Measurements from ENCODE around the gene ZC3H8.

ZC3H8 gene

DNA sequence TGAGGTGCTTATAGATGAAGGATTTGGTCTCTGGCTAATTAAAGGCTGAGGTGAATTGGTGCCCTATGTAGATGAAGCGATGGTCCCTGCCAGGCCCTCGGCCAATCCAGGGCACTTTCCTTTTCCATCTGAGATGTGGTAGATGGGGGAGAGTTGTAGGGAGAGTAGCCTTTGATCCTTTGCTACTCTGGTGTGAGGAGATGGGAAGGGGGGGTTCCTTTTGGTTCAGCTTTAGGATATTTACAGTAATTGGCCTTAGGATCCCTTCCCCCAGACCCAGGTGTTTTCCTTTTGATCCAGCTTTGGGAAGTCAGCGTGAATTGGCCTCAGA is 5.4 kb upstream of the ZC3H8 start:
- DNase-seq (ENCODE audit: low read depth in 2 of 2), result no peak
- H3K4me3 ChIP-seq (replicated peaks in 1 of 2; ENCODE audit: low read depth in 2 of 2, low read length in 2 of 2), result no peak overlapping the region
- TF ChIP-seq, protein P1, sequence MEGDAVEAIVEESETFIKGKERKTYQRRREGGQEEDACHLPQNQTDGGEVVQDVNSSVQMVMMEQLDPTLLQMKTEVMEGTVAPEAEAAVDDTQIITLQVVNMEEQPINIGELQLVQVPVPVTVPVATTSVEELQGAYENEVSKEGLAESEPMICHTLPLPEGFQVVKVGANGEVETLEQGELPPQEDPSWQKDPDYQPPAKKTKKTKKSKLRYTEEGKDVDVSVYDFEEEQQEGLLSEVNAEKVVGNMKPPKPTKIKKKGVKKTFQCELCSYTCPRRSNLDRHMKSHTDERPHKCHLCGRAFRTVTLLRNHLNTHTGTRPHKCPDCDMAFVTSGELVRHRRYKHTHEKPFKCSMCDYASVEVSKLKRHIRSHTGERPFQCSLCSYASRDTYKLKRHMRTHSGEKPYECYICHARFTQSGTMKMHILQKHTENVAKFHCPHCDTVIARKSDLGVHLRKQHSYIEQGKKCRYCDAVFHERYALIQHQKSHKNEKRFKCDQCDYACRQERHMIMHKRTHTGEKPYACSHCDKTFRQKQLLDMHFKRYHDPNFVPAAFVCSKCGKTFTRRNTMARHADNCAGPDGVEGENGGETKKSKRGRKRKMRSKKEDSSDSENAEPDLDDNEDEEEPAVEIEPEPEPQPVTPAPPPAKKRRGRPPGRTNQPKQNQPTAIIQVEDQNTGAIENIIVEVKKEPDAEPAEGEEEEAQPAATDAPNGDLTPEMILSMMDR (IDR thresholded peaks at IDR 0.05; ENCODE audit: low read depth, low read length), result no peak

DNA sequence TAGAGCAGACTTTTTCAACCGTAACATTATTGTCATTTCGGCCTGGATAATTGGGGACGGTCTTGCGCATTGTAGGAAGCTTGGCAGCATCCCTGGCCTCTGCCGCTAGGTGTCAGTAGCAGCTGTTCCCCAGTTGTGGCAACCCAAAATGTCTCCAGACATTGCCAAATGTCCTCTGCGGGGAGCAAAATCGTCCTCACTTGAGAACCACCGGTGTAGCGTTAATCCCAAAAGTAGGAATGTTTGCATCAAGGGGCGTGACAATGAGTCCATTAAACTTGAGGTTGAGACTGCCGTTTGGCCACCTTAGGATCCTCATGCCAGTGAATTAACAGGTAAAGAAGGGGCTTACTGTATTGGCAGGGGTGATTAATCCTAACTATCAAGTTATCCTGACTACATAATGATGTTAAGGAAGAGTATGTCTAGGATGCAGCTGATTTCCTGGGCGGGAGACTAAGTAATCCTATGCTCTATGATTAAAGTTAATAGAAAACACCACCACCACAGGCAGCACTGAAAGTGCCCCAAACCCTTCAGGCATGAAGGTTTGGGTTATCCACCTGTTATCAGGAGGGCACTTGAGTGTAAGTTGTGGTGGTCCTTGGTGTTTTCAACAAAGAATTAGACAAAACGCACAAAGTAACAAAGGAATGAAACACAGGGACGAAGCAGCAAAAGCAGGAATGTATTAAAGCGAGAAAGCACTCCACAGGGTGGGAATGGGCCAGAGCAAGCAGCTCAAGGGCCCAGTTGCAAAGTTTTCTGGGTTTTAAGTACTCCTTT is 4.9 kb upstream of the ZC3H8 start:
- TF ChIP-seq, protein P1 (IDR thresholded peaks at IDR 0.05; ENCODE audit: low read depth, low read length), result peak; percentile 98
- peak; percentile 88 for DNase-seq (ENCODE audit: low read depth in 2 of 2)
- no peak overlapping the region for H3K4me3 ChIP-seq (replicated peaks in 1 of 2; ENCODE audit: low read depth in 2 of 2, low read length in 2 of 2)

DNA sequence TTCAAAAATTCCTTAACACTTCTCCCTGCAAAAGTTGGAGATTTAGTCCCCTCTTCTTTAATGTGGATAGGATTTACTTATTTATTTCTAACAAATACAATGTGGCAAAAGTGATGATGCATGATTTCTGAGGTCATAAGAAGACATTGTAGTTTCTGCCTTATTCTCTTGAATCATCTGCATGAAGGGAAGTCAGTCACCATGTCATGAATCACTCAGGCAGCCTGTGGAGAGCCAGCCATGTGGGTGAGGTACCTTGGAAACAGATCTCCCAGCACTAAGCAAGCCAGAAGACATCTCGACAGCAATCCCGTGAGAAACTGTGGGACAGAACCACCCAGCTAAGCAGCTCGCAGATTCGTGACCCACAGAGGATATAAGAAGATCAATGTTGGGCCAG is 2.7 kb upstream of the ZC3H8 start:
- H3K4me3 ChIP-seq (replicated peaks in 1 of 2; ENCODE audit: low read depth in 2 of 2, low read length in 2 of 2), result no peak overlapping the region
- peak in 1 of 2 donors; percentile 61 for DNase-seq (ENCODE audit: low read depth in 2 of 2)
- TF ChIP-seq, protein P1 (IDR thresholded peaks at IDR 0.05; ENCODE audit: low read depth, low read length), result no peak

DNA sequence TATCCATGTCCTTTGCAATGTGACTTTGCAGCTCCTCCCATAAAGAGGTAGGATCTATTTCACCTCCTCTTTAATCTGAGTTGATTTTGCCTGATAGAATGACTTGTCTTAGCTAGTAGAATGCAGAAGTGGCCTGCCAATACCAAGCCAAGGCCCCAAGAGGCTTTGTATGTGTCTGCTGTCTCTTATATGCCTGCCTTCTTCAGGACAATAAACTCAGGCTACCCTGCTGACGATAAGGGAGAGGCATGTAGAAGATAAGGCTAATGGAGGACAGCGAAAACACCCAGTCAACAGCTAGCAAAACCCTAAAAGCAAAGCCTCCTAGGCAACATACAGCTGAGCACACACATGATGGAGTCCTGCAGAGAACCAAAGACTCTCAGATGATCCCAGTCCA is 1.8 kb upstream of the ZC3H8 start:
- no peak for DNase-seq (ENCODE audit: low read depth in 2 of 2)
- TF ChIP-seq, protein P1 (IDR thresholded peaks at IDR 0.05; ENCODE audit: low read depth, low read length), result no peak
- no peak overlapping the region for H3K4me3 ChIP-seq (replicated peaks in 1 of 2; ENCODE audit: low read depth in 2 of 2, low read length in 2 of 2)

GRCh38 chr2:112255875-112256274 is 1.0 kb upstream of the ZC3H8 start:
- TF ChIP-seq, protein P1 (IDR thresholded peaks at IDR 0.05; ENCODE audit: low read depth, low read length), result no peak
- no peak for DNase-seq (ENCODE audit: low read depth in 2 of 2)

DNA sequence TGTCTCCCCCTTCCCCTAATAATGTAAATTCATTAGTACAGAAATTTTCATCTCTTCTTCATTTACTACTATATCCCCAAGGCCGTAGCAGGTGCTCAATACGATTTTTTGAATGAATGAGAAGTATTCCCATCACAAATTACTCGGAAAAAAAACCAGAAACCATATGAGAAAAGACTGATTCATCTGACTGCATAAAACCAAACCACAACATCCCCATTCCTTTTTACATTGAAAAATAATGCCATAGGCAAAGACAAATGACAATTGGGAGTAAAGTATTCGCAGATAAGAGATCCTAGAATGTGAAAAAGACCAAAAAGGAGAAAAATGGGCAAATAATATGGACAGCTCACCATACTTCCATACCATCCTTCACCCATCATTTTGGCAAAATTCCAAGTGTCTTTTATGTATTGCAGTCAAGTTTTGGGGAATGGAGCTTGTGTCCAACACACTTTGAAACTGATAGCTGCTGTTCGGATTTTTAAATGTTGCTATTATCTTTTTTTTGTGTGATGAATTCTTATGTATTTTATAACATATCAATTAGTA is 1.5 kb downstream of the ZC3H8 start:
- no peak for DNase-seq (ENCODE audit: low read depth in 2 of 2)
- H3K4me3 ChIP-seq (replicated peaks in 1 of 2; ENCODE audit: low read depth in 2 of 2, low read length in 2 of 2), result no peak overlapping the region
- TF ChIP-seq, protein P1 (IDR thresholded peaks at IDR 0.05; ENCODE audit: low read depth, low read length), result no peak

More at GRCh38 chr2:112255875-112256274, 1.0 kb upstream of the ZC3H8 start:
- H3K4me3 ChIP-seq (replicated peaks in 1 of 2; ENCODE audit: low read depth in 2 of 2, low read length in 2 of 2), result no peak overlapping the region

Data from cardiac fibroblast (primary cell).